Activated CD8-positive, alpha-beta memory T cell treated with anti-CD3 and anti-CD28 coated beads for 48 hours (primary cell): Measurements from ENCODE around the gene CD27.
"Not testable (repeated sequence)": the region's sequence is repeated elsewhere in the genome, so short reads cannot be mapped to it uniquely, and the experiment has no call there.

ENCODE experiments used
- DNase-seq, 3 experiments: peaks; one replicate each; pipeline ENCODE4 v3.0.0-alpha.2; 2020; ENCODE audit warnings: low read depth in 2 of 3, low spot score in 2 of 3

CD27 gene

GRCh38 chr12:6444704-6445688 is at the start of gene CD27:
TSS of gene CD27 (plus strand) at chr12:6444955. CDS start at chr12:6445096, 141 bp downstream.
- DNase-seq = no peak

GRCh38 chr12:6396031-6396430 is 48.7 kb upstream of the CD27 start:
- DNase-seq = no peak

GRCh38 chr12:6399884-6400644 is 44.7 kb upstream of the CD27 start:
- DNase-seq = no peak

GRCh38 chr12:6404390-6404789 is 40.4 kb upstream of the CD27 start:
- no peak for DNase-seq

- no peak for DNase-seq
Measured at GRCh38 chr12:6405963-6406362, 38.8 kb upstream of the CD27 start.

- no peak for DNase-seq
Measured at GRCh38 chr12:6407236-6407954, 37.4 kb upstream of the CD27 start.

- DNase-seq = no peak
Measured at GRCh38 chr12:6416596-6416995, 28.2 kb upstream of the CD27 start.

GRCh38 chr12:6418796-6419195 is 26.0 kb upstream of the CD27 start:
- DNase-seq = no peak

GRCh38 chr12:6420364-6420763 is 24.4 kb upstream of the CD27 start:
- DNase-seq = no peak

GRCh38 chr12:6423267-6424007 is 21.3 kb upstream of the CD27 start:
- DNase-seq = peak in 1 of 3 experiments; percentile 31

- DNase-seq = no peak
Measured at GRCh38 chr12:6424008-6424347, 20.8 kb upstream of the CD27 start.

GRCh38 chr12:6424866-6425265 is 19.9 kb upstream of the CD27 start:
- DNase-seq = no peak

GRCh38 chr12:6425590-6426531 is 18.9 kb upstream of the CD27 start:
- no peak for DNase-seq

- peak; percentile 74 to 85 (median 79) for DNase-seq
Measured at GRCh38 chr12:6426882-6427671, 17.7 kb upstream of the CD27 start.

- DNase-seq = not testable (repeated sequence)
Measured at GRCh38 chr12:6427796-6428195, 17.0 kb upstream of the CD27 start.

- DNase-seq = no peak
Measured at GRCh38 chr12:6428326-6428725, 16.4 kb upstream of the CD27 start.

GRCh38 chr12:6430124-6430989 is 14.4 kb upstream of the CD27 start:
- DNase-seq = no peak

- no peak for DNase-seq
Measured at GRCh38 chr12:6432991-6433390, 11.8 kb upstream of the CD27 start.
